WTC11 (cell line): ENCODE data around the gene TEX35. TPM values are rescaled to one million over a fixed set of nuclear protein-coding genes. Genes with fewer than 3 reads are reported as not detected.

ENCODE experiments used
- ATAC-seq: fragments of 200-7000 bp; cut with Tn5 transposase; 2 replicates; pipeline ENCODE4 v1.10.0; 2021; ENCODE audit warnings: mild to moderate bottlenecking, moderate library complexity
- CTCF ChIA-PET: fragments of 300-600 bp; sonication (Branson Sonifier 250); formaldehyde crosslinking; loops from one replicate; lab custom pipeline; 2021; ENCODE audit warnings: antibody characterized with exemption; lab: Charles Lee
- POLR2A ChIA-PET: fragments of 350-600 bp; sonication (Branson Sonifier 250); formaldehyde crosslinking; loops from one replicate; lab custom pipeline; 2021; ENCODE audit warnings: antibody characterized with exemption; lab: Charles Lee
- DNase-seq: peaks from one replicate; pipeline ENCODE4 v3.0.0; 2021; ENCODE audit warnings: low spot score
- H3K27ac Mint-ChIP-seq: 2 replicates; pipeline ENCODE4 v1.8.0; 2021; ENCODE audit warnings: mixed read lengths
- H3K27me3 Mint-ChIP-seq: 2 replicates; pipeline ENCODE4 v1.8.0; 2021; ENCODE audit warnings: low read depth, mild to moderate bottlenecking, moderate library complexity, mixed read lengths
- H3K36me3 Mint-ChIP-seq: 2 replicates; pipeline ENCODE4 v1.8.0; 2021; ENCODE audit warnings: mixed read lengths
- H3K4me1 Mint-ChIP-seq: 2 replicates; pipeline ENCODE4 v1.8.0; 2022; ENCODE audit warnings: mixed read lengths
- H3K4me3 Mint-ChIP-seq: 2 replicates; pipeline ENCODE4 v1.8.0; 2021; ENCODE audit warnings: mild to moderate bottlenecking, moderate library complexity, mixed read lengths
- H3K9me3 Mint-ChIP-seq: 2 replicates; pipeline ENCODE4 v1.8.0; 2021; ENCODE audit warnings: mixed read lengths
- ATF6 ChIP-seq: sonication (generic); formaldehyde crosslinking; IDR thresholded peaks from 2 replicates; pipeline ENCODE4 v1.8.1; 2023; ENCODE audit warnings: mild to moderate bottlenecking, missing genetic modification reagents
- ELF4 ChIP-seq: sonication (generic); formaldehyde crosslinking; IDR thresholded peaks from 2 replicates; pipeline ENCODE4 v1.8.1; 2022; ENCODE audit warnings: low read depth, mild to moderate bottlenecking, moderate library complexity, missing genetic modification reagents
- IRF2 ChIP-seq: sonication (generic); formaldehyde crosslinking; IDR thresholded peaks from 2 replicates; pipeline ENCODE4 v1.8.0; 2022; ENCODE audit warnings: low read depth, missing genetic modification reagents, borderline replicate concordance
- KAT7 ChIP-seq: sonication (generic); formaldehyde crosslinking; IDR thresholded peaks from 2 replicates; pipeline ENCODE4 v1.8.1; 2023; ENCODE audit warnings: missing genetic modification reagents, mild to moderate bottlenecking, borderline replicate concordance
- MYBL2 ChIP-seq: sonication (generic); formaldehyde crosslinking; IDR thresholded peaks from 2 replicates; pipeline ENCODE4 v1.8.1; 2023; ENCODE audit warnings: mild to moderate bottlenecking, moderate library complexity, missing genetic modification reagents
- NR3C1 ChIP-seq: sonication (generic); formaldehyde crosslinking; conservative IDR thresholded peaks from 2 replicates; pipeline ENCODE4 v1.8.1; 2023; ENCODE audit warnings: low read depth, mild to moderate bottlenecking, missing genetic modification reagents
- PREB ChIP-seq: sonication (generic); formaldehyde crosslinking; IDR thresholded peaks from 2 replicates; pipeline ENCODE4 v1.8.1; 2022; ENCODE audit warnings: mild to moderate bottlenecking, missing genetic modification reagents, moderate library complexity, borderline replicate concordance
- RELA ChIP-seq: sonication (generic); formaldehyde crosslinking; IDR thresholded peaks from 2 replicates; pipeline ENCODE4 v1.8.1; 2022; ENCODE audit warnings: missing genetic modification reagents, mild to moderate bottlenecking, borderline replicate concordance
- SMAD3 ChIP-seq: sonication (generic); formaldehyde crosslinking; IDR thresholded peaks from 2 replicates; pipeline ENCODE4 v1.8.0; 2022; ENCODE audit warnings: missing genetic modification reagents, mild to moderate bottlenecking, borderline replicate concordance
- ZNF232 ChIP-seq: sonication (generic); formaldehyde crosslinking; IDR thresholded peaks from 2 replicates; pipeline ENCODE4 v1.8.0; 2022; ENCODE audit warnings: mild to moderate bottlenecking, missing genetic modification reagents
- ZNF263 ChIP-seq: sonication (generic); formaldehyde crosslinking; IDR thresholded peaks from 2 replicates; pipeline ENCODE4 v1.8.1; 2022; ENCODE audit warnings: low read depth, mild to moderate bottlenecking, moderate library complexity, missing genetic modification reagents
- ZNF512 ChIP-seq: sonication (generic); formaldehyde crosslinking; IDR thresholded peaks from 2 replicates; pipeline ENCODE4 v1.8.1; 2022; ENCODE audit warnings: missing genetic modification reagents, borderline replicate concordance
- ZNF671 ChIP-seq: fragments of 250-450 bp; sonication (Bioruptor Pico); IDR thresholded peaks from 2 replicates; pipeline ENCODE4 v1.8.0; 2021; ENCODE audit warnings: mild to moderate bottlenecking
- total RNA-seq: library from RNA; stranded (reverse); gene quantifications from 3 replicates; pipeline ENCODE4 v1.2.3, GENCODE V29; 2021
- TF ChIP-seq, protein P1 (sequence below): sonication (generic); formaldehyde crosslinking; conservative IDR thresholded peaks from 2 replicates; pipeline ENCODE4 v1.8.1; 2023; ENCODE audit warnings: mild to moderate bottlenecking, low read depth, missing genetic modification reagents, moderate library complexity
- TF ChIP-seq, protein P2 (sequence below): fragments of 250-450 bp; sonication (Bioruptor Pico); conservative IDR thresholded peaks from 2 replicates; pipeline ENCODE4 v1.9.0; 2021; ENCODE audit warnings: mild to moderate bottlenecking
- TF ChIP-seq, protein P3 (sequence below): fragments of 200-600 bp; IDR thresholded peaks from 2 replicates; pipeline ENCODE4 v1.8.0; 2022; ENCODE audit warnings: antibody characterized with exemption
- TF ChIP-seq, protein P4 (sequence below): sonication (generic); formaldehyde crosslinking; IDR thresholded peaks from 2 replicates; pipeline ENCODE4 v1.8.0; 2023; ENCODE audit warnings: mild to moderate bottlenecking, missing genetic modification reagents

The TEX35 gene
- total RNA-seq, 1 experiment from 2014 or later, result not detected

DNA sequence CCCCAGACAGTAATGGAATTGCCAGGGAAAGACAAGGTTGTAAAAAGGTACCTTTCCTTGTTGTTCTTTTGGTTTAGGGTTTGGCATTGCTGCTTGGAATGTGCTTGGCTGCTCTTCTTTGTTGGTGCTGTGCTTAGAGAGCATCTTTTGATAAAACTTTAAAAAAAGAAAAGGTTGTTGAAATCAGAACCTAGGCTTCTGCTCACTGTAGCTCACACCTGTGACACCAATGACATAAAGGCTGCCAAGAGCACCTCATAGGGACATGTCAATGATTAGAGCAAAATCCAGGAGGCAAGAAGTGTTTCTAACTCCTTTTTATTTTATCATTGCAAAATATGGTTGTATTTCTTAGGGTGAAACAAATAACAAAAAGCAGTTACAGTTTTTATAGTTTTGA is 45.1 kb upstream of the TEX35 start (continued):
- no peak for TF ChIP-seq ATF6 (CRISPR knock-in tag)
- no peak for TF ChIP-seq KAT7 (CRISPR knock-in tag)
- no peak for TF ChIP-seq MYBL2 (CRISPR knock-in tag)
- TF ChIP-seq ZNF671, result no peak
- TF ChIP-seq NR3C1, result no peak
- TF ChIP-seq, protein P1, sequence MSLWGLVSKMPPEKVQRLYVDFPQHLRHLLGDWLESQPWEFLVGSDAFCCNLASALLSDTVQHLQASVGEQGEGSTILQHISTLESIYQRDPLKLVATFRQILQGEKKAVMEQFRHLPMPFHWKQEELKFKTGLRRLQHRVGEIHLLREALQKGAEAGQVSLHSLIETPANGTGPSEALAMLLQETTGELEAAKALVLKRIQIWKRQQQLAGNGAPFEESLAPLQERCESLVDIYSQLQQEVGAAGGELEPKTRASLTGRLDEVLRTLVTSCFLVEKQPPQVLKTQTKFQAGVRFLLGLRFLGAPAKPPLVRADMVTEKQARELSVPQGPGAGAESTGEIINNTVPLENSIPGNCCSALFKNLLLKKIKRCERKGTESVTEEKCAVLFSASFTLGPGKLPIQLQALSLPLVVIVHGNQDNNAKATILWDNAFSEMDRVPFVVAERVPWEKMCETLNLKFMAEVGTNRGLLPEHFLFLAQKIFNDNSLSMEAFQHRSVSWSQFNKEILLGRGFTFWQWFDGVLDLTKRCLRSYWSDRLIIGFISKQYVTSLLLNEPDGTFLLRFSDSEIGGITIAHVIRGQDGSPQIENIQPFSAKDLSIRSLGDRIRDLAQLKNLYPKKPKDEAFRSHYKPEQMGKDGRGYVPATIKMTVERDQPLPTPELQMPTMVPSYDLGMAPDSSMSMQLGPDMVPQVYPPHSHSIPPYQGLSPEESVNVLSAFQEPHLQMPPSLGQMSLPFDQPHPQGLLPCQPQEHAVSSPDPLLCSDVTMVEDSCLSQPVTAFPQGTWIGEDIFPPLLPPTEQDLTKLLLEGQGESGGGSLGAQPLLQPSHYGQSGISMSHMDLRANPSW (CRISPR knock-in tag), result no peak
- no peak for TF ChIP-seq ZNF512 (CRISPR knock-in tag)

- Mint-ChIP-seq H3K9me3 (no peaks in the 10 kb centered on the region), H3K4me1 (peaks cover 2% of the 10 kb centered on the region; the same call in 1 of the 2 replicates), H3K4me3 (no peak overlapping the region), H3K27me3 (no peaks in the 10 kb centered on the region), H3K27ac (no peak overlapping the region), H3K36me3 (peaks cover 38% of the 10 kb centered on the region)
- CTCF ChIA-PET, result interaction anchor here (3.7 kb wide), 1 partner anchor 31 kb away, joined by 23 read pairs; no protein-coding TSS in a partner anchor
- POLR2A ChIA-PET, result no interaction called here
- DNase-seq (no peak), ATAC-seq (peak; percentile 46; the same call in 1 of the 2 replicates)
- TF ChIP-seq, protein P2, sequence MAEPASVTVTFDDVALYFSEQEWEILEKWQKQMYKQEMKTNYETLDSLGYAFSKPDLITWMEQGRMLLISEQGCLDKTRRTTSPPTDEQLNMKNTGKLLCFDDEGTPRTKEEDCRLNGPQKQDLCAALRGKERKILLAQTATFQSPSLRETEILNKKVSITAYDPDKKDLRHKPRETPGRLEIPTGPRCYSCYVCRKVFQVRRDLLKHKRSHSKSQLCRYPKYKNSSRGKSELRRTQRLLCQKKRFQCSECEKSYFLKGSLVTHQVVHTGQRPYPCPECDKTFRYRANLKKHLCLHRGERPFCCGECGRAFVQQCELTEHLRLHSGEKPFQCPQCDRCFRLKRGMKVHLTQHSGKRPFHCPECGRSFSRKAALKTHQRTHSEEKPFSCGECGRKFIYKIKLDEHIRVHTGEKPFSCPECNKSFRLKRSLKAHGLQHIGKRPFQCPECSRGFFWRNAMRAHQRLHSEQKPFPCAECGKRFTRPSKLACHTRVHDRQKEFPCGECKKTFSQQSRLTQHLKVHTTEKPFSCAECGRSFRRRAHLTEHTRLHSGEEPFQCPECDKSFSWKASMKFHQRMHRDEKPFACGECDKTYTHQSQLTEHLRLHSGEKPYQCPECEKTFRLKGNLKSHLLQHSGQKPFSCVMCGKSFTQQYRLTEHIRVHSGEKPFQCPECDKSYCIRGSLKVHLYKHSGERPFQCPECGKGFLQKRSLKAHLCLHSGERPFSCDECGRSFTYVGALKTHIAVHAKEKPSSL (CRISPR knock-in tag), result no peak
- TF ChIP-seq ZNF232 (CRISPR knock-in tag) (no peak), RELA (CRISPR knock-in tag) (no peak), PREB (CRISPR knock-in tag) (no peak), IRF2 (CRISPR knock-in tag) (no peak), ZNF512 (CRISPR knock-in tag) (no peak), MYBL2 (CRISPR knock-in tag) (no peak), ZNF263 (CRISPR knock-in tag) (no peak), ELF4 (no peak), SMAD3 (no peak)
- TF ChIP-seq, protein P3, sequence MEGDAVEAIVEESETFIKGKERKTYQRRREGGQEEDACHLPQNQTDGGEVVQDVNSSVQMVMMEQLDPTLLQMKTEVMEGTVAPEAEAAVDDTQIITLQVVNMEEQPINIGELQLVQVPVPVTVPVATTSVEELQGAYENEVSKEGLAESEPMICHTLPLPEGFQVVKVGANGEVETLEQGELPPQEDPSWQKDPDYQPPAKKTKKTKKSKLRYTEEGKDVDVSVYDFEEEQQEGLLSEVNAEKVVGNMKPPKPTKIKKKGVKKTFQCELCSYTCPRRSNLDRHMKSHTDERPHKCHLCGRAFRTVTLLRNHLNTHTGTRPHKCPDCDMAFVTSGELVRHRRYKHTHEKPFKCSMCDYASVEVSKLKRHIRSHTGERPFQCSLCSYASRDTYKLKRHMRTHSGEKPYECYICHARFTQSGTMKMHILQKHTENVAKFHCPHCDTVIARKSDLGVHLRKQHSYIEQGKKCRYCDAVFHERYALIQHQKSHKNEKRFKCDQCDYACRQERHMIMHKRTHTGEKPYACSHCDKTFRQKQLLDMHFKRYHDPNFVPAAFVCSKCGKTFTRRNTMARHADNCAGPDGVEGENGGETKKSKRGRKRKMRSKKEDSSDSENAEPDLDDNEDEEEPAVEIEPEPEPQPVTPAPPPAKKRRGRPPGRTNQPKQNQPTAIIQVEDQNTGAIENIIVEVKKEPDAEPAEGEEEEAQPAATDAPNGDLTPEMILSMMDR, result no peak
- TF ChIP-seq, protein P4, sequence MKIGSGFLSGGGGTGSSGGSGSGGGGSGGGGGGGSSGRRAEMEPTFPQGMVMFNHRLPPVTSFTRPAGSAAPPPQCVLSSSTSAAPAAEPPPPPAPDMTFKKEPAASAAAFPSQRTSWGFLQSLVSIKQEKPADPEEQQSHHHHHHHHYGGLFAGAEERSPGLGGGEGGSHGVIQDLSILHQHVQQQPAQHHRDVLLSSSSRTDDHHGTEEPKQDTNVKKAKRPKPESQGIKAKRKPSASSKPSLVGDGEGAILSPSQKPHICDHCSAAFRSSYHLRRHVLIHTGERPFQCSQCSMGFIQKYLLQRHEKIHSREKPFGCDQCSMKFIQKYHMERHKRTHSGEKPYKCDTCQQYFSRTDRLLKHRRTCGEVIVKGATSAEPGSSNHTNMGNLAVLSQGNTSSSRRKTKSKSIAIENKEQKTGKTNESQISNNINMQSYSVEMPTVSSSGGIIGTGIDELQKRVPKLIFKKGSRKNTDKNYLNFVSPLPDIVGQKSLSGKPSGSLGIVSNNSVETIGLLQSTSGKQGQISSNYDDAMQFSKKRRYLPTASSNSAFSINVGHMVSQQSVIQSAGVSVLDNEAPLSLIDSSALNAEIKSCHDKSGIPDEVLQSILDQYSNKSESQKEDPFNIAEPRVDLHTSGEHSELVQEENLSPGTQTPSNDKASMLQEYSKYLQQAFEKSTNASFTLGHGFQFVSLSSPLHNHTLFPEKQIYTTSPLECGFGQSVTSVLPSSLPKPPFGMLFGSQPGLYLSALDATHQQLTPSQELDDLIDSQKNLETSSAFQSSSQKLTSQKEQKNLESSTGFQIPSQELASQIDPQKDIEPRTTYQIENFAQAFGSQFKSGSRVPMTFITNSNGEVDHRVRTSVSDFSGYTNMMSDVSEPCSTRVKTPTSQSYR, result no peak
These were observed 42.4 kb upstream of the TEX35 start for GRCh38 chr1:178470411-178470960.
